Stimulated activated CD4-positive, alpha-beta T cell treated with anti-CD3 and anti-CD28 coated beads, Interleukin-4, amount 100 ng/mL, for 48 hours (primary cell): ENCODE data around the gene TFAP2D.

Experiments used
- DNase-seq, 2 donors: peaks; one replicate each; pipeline ENCODE4 v3.0.0-alpha.2; 2020; ENCODE audit warnings: low read depth in 2 of 2

TFAP2D gene

GRCh38 chr6:50713226-50713625, at the start of gene TFAP2D:
Gene TFAP2D (plus strand): TSS chr6:50713526. CDS start chr6:50714056, 530 bp downstream.
- DNase-seq: no peak

DNA sequence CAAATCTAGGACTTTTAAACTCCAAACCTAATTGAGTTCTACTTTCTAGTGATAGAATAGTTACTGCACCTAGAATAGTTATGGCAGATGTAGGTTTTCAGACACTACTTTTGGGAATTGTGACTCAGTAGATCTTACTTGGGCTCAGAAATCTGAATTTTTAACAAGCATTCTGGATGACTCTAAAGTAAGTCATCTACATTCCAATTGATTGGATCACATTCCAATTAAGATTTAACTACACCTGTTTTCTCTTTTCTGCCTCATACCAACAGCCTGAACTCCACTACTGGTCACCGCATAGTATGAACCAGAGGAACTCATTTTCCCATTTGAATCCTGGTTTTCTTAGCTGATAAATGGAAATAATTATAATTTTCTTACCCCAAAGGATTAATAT, 49.5 kb upstream of the TFAP2D start:
- no peak for DNase-seq

GRCh38 chr6:50666089-50666488, 47.2 kb upstream of the TFAP2D start:
- DNase-seq: no peak

DNA sequence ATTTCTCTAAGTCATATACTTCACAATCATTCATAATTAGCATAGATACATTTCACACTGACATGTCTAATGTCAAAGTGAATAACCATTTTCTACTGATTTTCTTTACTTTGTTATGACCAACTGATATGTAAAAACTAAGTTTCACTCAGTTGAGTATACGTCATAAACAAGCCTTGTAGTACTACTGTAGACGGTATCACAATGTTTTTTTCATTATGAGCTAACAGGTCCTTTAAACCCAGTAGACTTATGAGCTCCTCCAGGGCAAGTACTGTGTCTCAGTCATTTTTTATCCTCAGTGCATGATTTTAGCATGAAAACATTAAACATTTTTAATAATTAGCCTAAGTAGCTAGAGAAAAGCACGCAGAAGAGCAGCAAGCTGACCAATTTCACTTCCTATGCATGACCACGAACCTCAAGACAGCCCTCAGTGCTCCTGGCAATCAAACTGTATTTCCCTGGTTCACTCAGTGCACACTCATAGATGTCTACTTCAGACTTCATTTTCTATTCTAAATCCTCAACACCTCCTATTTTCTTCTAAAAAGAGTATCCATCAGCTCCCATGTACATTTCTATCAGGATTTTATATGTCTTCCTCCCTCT, 32.0 kb upstream of the TFAP2D start:
- no peak for DNase-seq

DNA sequence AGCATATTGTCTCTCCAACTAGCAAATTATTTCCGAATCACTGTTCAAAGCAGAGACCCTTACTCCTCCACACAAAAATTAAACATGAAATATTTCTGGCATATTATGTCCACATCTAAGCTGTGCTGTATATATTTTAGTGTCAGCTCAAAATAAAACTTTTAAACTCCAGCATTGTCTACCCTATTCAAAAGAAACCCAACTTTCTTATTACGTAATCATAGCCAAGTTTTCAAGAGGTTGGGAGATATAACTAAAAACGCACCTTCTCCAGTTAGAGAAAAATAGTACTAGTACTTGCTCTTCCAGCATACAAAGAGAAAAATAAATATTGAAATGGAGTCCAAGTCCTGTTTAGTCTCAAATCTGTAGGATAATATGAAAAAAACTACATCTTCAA, 24.1 kb upstream of the TFAP2D start:
- DNase-seq: no peak

- DNase-seq: no peak
These were observed 21.4 kb upstream of the TFAP2D start for GRCh38 chr6:50691814-50692495.

- DNase-seq: no peak
These were observed 14.8 kb upstream of the TFAP2D start for GRCh38 chr6:50698546-50698945.

GRCh38 chr6:50699051-50699775, 14.1 kb upstream of the TFAP2D start:
- no peak for DNase-seq

DNA sequence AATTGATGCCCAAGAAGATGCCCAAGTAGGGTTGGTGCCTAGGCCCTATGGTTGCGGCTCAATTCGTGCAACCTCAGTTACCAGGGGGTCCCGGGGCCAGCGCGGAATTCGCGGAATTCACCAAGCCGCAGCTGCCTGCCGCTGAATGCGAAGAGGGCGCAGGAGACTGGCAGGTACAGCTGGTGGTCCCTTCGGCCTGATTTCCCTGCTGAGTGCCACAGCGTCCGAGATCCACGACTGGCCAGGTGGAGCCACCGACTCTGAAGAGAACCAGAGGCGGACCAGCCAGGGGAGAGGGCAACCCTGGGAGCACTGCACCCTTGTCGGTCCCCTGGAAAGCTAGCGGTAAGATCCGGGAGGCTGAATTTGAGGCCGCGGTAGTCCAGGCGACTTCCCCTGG, 6.8 kb upstream of the TFAP2D start:
- DNase-seq: no peak

GRCh38 chr6:50707191-50707590, 6.1 kb upstream of the TFAP2D start:
- no peak for DNase-seq

DNA sequence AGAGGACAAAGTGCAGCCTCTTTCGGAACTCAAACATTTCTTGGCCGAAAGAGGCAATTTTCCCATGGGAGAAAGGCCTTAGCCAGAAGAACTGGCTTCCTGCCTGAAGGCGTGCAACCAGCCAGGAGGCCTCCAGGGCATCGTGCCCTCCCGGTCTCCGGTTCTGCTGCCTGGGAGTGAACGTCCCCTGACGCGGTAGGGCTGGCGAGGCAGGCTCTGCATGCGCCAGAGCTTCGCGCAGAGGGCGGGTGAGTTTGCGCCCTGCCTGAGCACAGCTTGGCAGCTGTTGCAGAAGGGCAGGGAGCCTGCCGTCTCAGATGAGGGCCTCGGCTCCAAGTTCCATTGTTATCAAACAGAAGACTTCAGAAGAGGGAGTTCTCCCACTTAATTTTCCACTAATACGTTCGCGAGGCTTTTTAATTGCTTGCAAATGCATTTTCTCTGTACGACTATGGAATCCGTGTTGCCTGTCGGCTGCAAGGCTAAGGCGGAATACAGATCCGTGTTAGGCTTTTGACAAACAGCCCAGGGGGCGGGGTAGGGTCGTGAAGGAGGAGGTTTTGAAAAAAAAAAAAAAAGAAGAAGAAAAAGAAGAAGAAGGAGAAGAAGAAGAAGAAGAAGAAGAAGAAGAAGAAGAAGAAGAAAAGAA, 5.5 kb upstream of the TFAP2D start:
- no peak for DNase-seq

- no peak for DNase-seq
These were observed 4.5 kb upstream of the TFAP2D start for GRCh38 chr6:50708664-50709365.

DNA sequence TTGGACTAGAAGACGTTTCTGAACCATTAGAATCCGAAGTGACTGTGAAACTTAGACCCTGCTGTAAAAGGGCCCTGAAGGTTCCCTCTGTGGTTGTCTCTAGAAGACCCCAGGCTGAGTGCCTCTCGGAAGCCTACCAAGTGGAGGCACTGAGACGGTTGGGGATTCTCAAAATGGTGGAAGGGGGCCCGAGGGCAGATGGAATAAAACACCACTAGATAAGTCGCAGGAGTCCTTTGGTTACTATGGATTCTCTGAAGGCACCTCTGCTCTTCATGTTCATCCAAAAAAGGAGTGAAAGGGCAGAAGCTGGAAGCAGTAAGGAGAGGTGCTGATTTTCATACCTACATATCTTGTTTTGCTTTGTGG, 4.0 kb upstream of the TFAP2D start:
- no peak for DNase-seq

DNA sequence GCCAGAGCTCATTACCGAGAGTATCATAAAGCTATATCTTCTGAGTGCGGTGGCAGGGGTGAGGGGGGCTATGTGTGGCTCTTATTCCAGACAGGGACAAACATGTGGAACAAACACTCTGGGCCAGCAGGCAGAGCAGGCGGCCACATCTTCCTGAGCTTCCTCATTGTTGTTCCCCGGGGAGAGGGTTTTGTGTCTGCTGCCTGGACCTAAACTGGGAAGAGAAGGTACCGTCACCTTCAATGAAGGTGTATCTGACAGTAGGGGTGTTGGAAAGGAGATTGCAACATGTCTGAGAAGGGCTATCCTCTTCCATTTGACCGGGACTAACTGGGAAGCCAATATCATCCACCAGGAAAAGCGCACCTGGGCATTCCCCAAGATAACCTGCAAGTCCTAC, 1.6 kb upstream of the TFAP2D start:
- DNase-seq: no peak

- no peak for DNase-seq
These were observed 1.0 kb upstream of the TFAP2D start for GRCh38 chr6:50712291-50712690.

- no peak for DNase-seq
These were observed 706 bp downstream of the TFAP2D start for GRCh38 chr6:50713977-50714486.

GRCh38 chr6:50714487-50715379, 1.4 kb downstream of the TFAP2D start:
- no peak for DNase-seq

GRCh38 chr6:50716899-50717509, 3.7 kb downstream of the TFAP2D start:
- no peak for DNase-seq

- no peak for DNase-seq
These were observed 4.6 kb downstream of the TFAP2D start for GRCh38 chr6:50717734-50718457.

DNA sequence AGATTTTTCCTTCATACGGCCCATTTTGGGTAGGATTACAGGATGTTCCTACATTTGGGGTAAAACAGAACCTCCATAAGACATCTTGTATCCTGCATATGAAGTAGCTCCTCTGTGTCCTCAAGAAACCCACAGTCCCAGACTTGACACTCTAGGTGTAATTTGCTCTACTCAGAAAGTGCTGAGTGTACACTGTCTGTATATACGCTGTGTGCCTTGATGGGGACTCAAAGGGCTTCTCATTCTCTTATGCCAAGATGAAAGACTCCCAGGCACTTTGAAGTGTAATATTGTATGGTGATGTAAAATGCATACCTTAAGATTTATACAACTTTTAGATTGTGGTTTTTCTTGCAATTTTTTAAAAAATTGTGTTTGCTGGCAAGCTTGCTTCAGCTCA, 5.2 kb downstream of the TFAP2D start:
- no peak for DNase-seq
